ENCODE results near the gene SAG. TPM values are rescaled to one million over a fixed set of nuclear protein-coding genes. Genes with fewer than 3 reads are reported as not detected.

SAG gene
- total RNA-seq, 2 experiments from 2014 or later = 0.32 TPM; not detected in 1

DNA sequence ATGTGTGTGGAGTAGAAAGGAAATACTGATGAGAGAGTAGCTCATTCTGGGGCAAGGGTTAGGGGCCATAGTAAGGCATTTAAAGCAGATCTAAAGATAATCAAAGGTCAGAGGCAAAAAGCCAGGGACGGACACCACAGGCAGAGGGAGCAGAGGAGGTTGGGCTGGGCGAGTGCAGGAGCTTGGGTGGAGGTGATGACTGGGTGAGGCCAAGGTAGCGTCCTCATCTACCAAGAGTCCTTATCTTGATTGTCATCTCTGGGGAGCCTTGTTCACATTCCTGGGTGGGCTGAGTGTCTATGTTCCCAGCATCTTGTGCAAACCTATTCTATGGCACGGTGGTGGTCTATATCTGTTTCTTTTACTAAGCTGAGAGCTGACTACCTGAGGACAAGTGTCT, 26.1 kb upstream of the SAG start:
- Histone ChIP-seq H3K4me1 (ENCODE audit: insufficient read depth, low read length, poor library complexity, severe bottlenecking) (no peaks in the 10 kb centered on the region), H2AFZ (ENCODE audit: low read length) (no peak overlapping the region), H4K20me1 (ENCODE audit: insufficient read depth, low read length) (no peaks in the 10 kb centered on the region), H3K79me2 (ENCODE audit: insufficient read depth, low read depth, low read length) (no peaks in the 10 kb centered on the region), H3K4me3 (ENCODE audit: low read depth, low read length, poor library complexity, severe bottlenecking) (no peak overlapping the region), H3K4me2 (ENCODE audit: low read length) (no peak overlapping the region), H3K36me3 (ENCODE audit: insufficient read depth, low read length) (peaks cover 89% of the 10 kb centered on the region), H3K9me2 (ENCODE audit: insufficient read depth, low read length) (no peaks in the 10 kb centered on the region), H3K27ac (ENCODE audit: low read depth, low read length, poor library complexity, severe bottlenecking) (no peak overlapping the region), H3K9me3 (ENCODE audit: low read length) (no peaks in the 10 kb centered on the region)
- intact Hi-C loops (cut with micrococcal nuclease; ENCODE audit: unreplicated experiment) = no loop called here
- TF ChIP-seq EZH2phosphoT487 (IDR thresholded peaks at IDR 0.05; ENCODE audit: borderline replicate concordance, low read depth, low read length) (no peak), CTCF (conservative IDR thresholded peaks at IDR 0.05; ENCODE audit: low read length) (no peak)
- CTCF ChIA-PET (ENCODE audit: unreplicated experiment) = no interaction called here
- POLR2A ChIA-PET = no interaction called here
- BruUV-seq (replicated peaks) = no TSS peak
- no peak for DNase-seq (ENCODE audit: low spot score)

GRCh38 chr2:233281992-233282603, 25.5 kb upstream of the SAG start:
- no TSS peak for BruUV-seq (replicated peaks)
- ChIA-PET CTCF (ENCODE audit: unreplicated experiment) (no interaction called here), POLR2A (interaction anchor here (0.6 kb wide), 1 partner anchor 177 kb away, joined by 4 read pairs; no protein-coding TSS in a partner anchor)
- TF ChIP-seq CTCF (conservative IDR thresholded peaks at IDR 0.05; ENCODE audit: low read length) (no peak), EZH2phosphoT487 (IDR thresholded peaks at IDR 0.05; ENCODE audit: borderline replicate concordance, low read depth, low read length) (no peak)
- Histone ChIP-seq H3K27ac (ENCODE audit: low read depth, low read length, poor library complexity, severe bottlenecking) (no peak overlapping the region), H3K79me2 (ENCODE audit: insufficient read depth, low read depth, low read length) (no peaks in the 10 kb centered on the region), H3K4me2 (ENCODE audit: low read length) (no peak overlapping the region), H4K20me1 (ENCODE audit: insufficient read depth, low read length) (no peaks in the 10 kb centered on the region), H3K4me1 (ENCODE audit: insufficient read depth, low read length, poor library complexity, severe bottlenecking) (no peaks in the 10 kb centered on the region), H3K36me3 (ENCODE audit: insufficient read depth, low read length) (peaks cover 89% of the 10 kb centered on the region), H2AFZ (ENCODE audit: low read length) (no peak overlapping the region), H3K4me3 (ENCODE audit: low read depth, low read length, poor library complexity, severe bottlenecking) (no peak overlapping the region), H3K9me2 (ENCODE audit: insufficient read depth, low read length) (no peaks in the 10 kb centered on the region), H3K9me3 (ENCODE audit: low read length) (no peaks in the 10 kb centered on the region)
- DNase-seq (ENCODE audit: low spot score) = no peak
- intact Hi-C loops (cut with micrococcal nuclease; ENCODE audit: unreplicated experiment) = no loop called here

- H3K4me2 ChIP-seq (ENCODE audit: low read length) = no peak overlapping the region
- no TSS peak for BruUV-seq (replicated peaks)
- no peaks in the 10 kb centered on the region for H3K9me2 ChIP-seq (ENCODE audit: insufficient read depth, low read length)
- no peaks in the 10 kb centered on the region for H3K79me2 ChIP-seq (ENCODE audit: insufficient read depth, low read depth, low read length)
- no peaks in the 10 kb centered on the region for H3K9me3 ChIP-seq (ENCODE audit: low read length)
- H4K20me1 ChIP-seq (ENCODE audit: insufficient read depth, low read length) = no peaks in the 10 kb centered on the region
- H3K4me3 ChIP-seq (ENCODE audit: low read depth, low read length, poor library complexity, severe bottlenecking) = no peak overlapping the region
- H3K27ac ChIP-seq (ENCODE audit: low read depth, low read length, poor library complexity, severe bottlenecking) = no peak overlapping the region
- CTCF ChIA-PET (ENCODE audit: unreplicated experiment) = no interaction called here
- POLR2A ChIA-PET = no interaction called here
- intact Hi-C loops (cut with micrococcal nuclease; ENCODE audit: unreplicated experiment) = no loop called here
- H2AFZ ChIP-seq (ENCODE audit: low read length) = no peak overlapping the region
- H3K36me3 ChIP-seq (ENCODE audit: insufficient read depth, low read length) = peaks cover 89% of the 10 kb centered on the region
- TF ChIP-seq EZH2phosphoT487 (IDR thresholded peaks at IDR 0.05; ENCODE audit: borderline replicate concordance, low read depth, low read length) (no peak), CTCF (conservative IDR thresholded peaks at IDR 0.05; ENCODE audit: low read length) (no peak)
- no peak for DNase-seq (ENCODE audit: low spot score)
- H3K4me1 ChIP-seq (ENCODE audit: insufficient read depth, low read length, poor library complexity, severe bottlenecking) = no peaks in the 10 kb centered on the region
These were observed 21.7 kb upstream of the SAG start for GRCh38 chr2:233285921-233286320.

Measured in OCI-LY7 (cell line).